ENCODE results near the gene CD4. TPM values are rescaled to one million over a fixed set of nuclear protein-coding genes. Genes with fewer than 3 reads are reported as not detected.

The CD4 gene
- total RNA-seq, 1 donor: not detected

- no peak overlapping the region for H3K4me3 ChIP-seq (ENCODE audit: low read depth, low read length)
- no peak for TF ChIP-seq CTCF (IDR thresholded peaks at IDR 0.05; ENCODE audit: insufficient read depth, low read length)
- no peak for DNase-seq (ENCODE audit: low read depth)
These were observed 44.0 kb downstream of the CD4 start for GRCh38 chr12:6833189-6833890.

- DNase-seq (ENCODE audit: low read depth): no peak
- no peak for TF ChIP-seq CTCF (IDR thresholded peaks at IDR 0.05; ENCODE audit: insufficient read depth, low read length)
- no peak overlapping the region for H3K4me3 ChIP-seq (ENCODE audit: low read depth, low read length)
These were observed 44.9 kb downstream of the CD4 start for GRCh38 chr12:6834254-6834653.

GRCh38 chr12:6834873-6835272 is 45.5 kb downstream of the CD4 start:
- no peak overlapping the region for H3K4me3 ChIP-seq (ENCODE audit: low read depth, low read length)
- TF ChIP-seq CTCF (IDR thresholded peaks at IDR 0.05; ENCODE audit: insufficient read depth, low read length): no peak
- no peak for DNase-seq (ENCODE audit: low read depth)

GRCh38 chr12:6836851-6837250 is 47.5 kb downstream of the CD4 start:
- TF ChIP-seq CTCF (IDR thresholded peaks at IDR 0.05; ENCODE audit: insufficient read depth, low read length): no peak
- DNase-seq (ENCODE audit: low read depth): no peak

GRCh38 chr12:6837370-6838060 is 48.2 kb downstream of the CD4 start:
- H3K4me3 ChIP-seq (ENCODE audit: low read depth, low read length): no peak overlapping the region
- TF ChIP-seq CTCF (IDR thresholded peaks at IDR 0.05; ENCODE audit: insufficient read depth, low read length): no peak
- DNase-seq (ENCODE audit: low read depth): no peak

More at GRCh38 chr12:6836851-6837250, 47.5 kb downstream of the CD4 start:
- H3K4me3 ChIP-seq (ENCODE audit: low read depth, low read length): no peak overlapping the region

- no peak overlapping the region for H3K4me3 ChIP-seq (ENCODE audit: low read depth, low read length)
- TF ChIP-seq CTCF (IDR thresholded peaks at IDR 0.05; ENCODE audit: insufficient read depth, low read length): no peak
- DNase-seq (ENCODE audit: low read depth): no peak
These were observed 49.5 kb downstream of the CD4 start for GRCh38 chr12:6838854-6839253.
